HG03159 (cell line): ENCODE results near the gene MOB1A.
"Not testable (repeated sequence)": the region's sequence is repeated elsewhere in the genome, so short reads cannot be mapped to it uniquely, and the experiment has no call there.

Experiments
- ATAC-seq: cut with Tn5 transposase; IDR thresholded peaks from one replicate; pipeline ENCODE4 v1.9.1; 2021; ENCODE audit warnings: mild to moderate bottlenecking, moderate library complexity; ENCODE audit not compliant: unreplicated experiment

Gene MOB1A

GRCh38 chr2:74199275-74199701, 20.6 kb upstream of the MOB1A start:
- ATAC-seq: no peak

GRCh38 chr2:74198461-74199274, 20.0 kb upstream of the MOB1A start, which contains the start of gene MTHFD2:
Gene MTHFD2 (plus strand): TSS chr2:74198615. CDS start chr2:74198642, 27 bp downstream.
- peak; percentile 87 for ATAC-seq

GRCh38 chr2:74198023-74198460, 19.4 kb upstream of the MOB1A start:
- ATAC-seq: no peak

GRCh38 chr2:74197049-74197448, 18.4 kb upstream of the MOB1A start:
- no peak for ATAC-seq

GRCh38 chr2:74194799-74195198, 16.1 kb upstream of the MOB1A start:
- ATAC-seq: no peak

- no peak for ATAC-seq
These were observed 13.1 kb upstream of the MOB1A start for GRCh38 chr2:74191596-74192380.

- no peak for ATAC-seq
These were observed 10.0 kb upstream of the MOB1A start for GRCh38 chr2:74188696-74189095.

GRCh38 chr2:74188018-74188601, 9.4 kb upstream of the MOB1A start:
- no peak for ATAC-seq

GRCh38 chr2:74186706-74187105, 8.0 kb upstream of the MOB1A start:
- ATAC-seq: not testable (repeated sequence)

- peak; percentile 52 for ATAC-seq
These were observed 7.4 kb upstream of the MOB1A start for GRCh38 chr2:74186038-74186437.

GRCh38 chr2:74183878-74184277, 5.2 kb upstream of the MOB1A start:
- ATAC-seq: no peak

GRCh38 chr2:74181739-74182138, 3.1 kb upstream of the MOB1A start:
- ATAC-seq: peak; percentile 28

GRCh38 chr2:74179063-74179865, 585 bp upstream of the MOB1A start:
- ATAC-seq: peak; percentile 19

GRCh38 chr2:74177696-74178095, 983 bp downstream of the MOB1A start:
- ATAC-seq: no peak

GRCh38 chr2:74174909-74175308, 3.8 kb downstream of the MOB1A start:
- ATAC-seq: no peak

- no peak for ATAC-seq
These were observed 9.9 kb downstream of the MOB1A start for GRCh38 chr2:74168739-74169138.

GRCh38 chr2:74164761-74165160, 13.9 kb downstream of the MOB1A start:
- ATAC-seq: no peak

- no peak for ATAC-seq
These were observed 15.7 kb downstream of the MOB1A start for GRCh38 chr2:74162951-74163350.

- ATAC-seq: no peak
These were observed 22.8 kb downstream of the MOB1A start for GRCh38 chr2:74155830-74156229.

- no peak for ATAC-seq
These were observed 25.7 kb downstream of the MOB1A start for GRCh38 chr2:74152954-74153353.
